NCI-H1105 (cell line): ENCODE results near the gene NKX6-2.
"Not testable (repeated sequence)": the region's sequence is repeated elsewhere in the genome, so short reads cannot be mapped to it uniquely, and the experiment has no call there.

Source experiments
- DNase-seq: peaks from one replicate; lab custom pipeline; 2025; lab: John Stamatoyannopoulos, UW

NKX6-2 gene

GRCh38 chr10:132797986-132798385 lies 12.0 kb upstream of the NKX6-2 start:
- DNase-seq: not testable (repeated sequence)

GRCh38 chr10:132796846-132797245 lies 10.9 kb upstream of the NKX6-2 start:
- DNase-seq: no peak

DNA sequence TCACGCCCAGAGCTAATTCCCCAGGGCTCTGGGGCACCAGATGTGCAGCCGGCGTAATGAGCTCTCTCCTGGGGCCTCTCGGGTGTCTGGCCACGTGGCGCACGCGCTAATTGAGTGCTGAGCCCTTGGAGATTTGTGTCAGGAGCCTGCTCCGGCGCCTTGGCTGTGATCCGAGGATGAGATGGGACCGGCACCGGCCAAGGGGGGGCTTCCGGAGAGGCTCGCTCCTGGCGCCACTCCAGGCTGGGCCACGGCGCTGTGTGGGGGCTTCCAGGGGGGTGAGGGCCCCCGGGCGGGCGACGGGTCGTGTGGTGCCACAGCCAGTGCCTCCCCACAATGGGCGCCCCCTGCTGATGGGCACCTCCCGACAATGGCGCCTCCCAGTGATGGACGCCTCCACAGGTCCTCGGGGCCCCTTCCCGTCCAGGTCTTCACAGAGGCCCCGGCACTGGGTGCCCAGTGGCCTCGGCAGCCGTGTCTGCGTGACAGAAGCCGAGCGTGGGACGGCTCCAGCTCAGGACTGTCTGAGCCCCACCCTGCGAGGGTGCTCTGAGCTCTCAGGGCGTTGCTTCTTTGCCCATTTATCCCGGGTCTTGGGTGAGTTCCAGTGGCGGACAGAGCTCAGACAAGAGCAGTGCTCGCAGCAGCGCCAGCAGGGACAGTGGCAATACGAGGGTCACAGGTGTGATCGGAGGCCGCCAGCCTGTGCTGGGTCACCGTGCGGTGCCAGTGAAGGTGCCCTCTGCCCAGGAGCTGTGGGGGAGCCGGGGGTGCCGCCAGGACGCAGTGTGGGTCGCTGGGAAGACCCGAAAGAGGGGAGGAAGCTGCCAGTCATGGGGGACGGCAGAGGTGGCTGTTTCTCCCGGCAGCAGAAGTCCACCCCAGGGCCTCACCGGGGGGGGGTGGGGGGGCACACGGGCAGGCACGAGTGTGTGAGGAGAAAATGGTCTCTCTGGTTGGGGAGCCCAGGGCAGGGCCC lies 8.2 kb upstream of the NKX6-2 start:
- DNase-seq: peak; percentile 22

GRCh38 chr10:132793213-132793612 lies 7.3 kb upstream of the NKX6-2 start:
- DNase-seq: no peak

- no peak for DNase-seq
Observed at GRCh38 chr10:132792796-132793195, 6.8 kb upstream of the NKX6-2 start.

GRCh38 chr10:132792099-132792498 lies 6.2 kb upstream of the NKX6-2 start:
- DNase-seq: not testable (repeated sequence)

- DNase-seq: no peak
Observed at GRCh38 chr10:132790934-132791829, 5.2 kb upstream of the NKX6-2 start.

DNA sequence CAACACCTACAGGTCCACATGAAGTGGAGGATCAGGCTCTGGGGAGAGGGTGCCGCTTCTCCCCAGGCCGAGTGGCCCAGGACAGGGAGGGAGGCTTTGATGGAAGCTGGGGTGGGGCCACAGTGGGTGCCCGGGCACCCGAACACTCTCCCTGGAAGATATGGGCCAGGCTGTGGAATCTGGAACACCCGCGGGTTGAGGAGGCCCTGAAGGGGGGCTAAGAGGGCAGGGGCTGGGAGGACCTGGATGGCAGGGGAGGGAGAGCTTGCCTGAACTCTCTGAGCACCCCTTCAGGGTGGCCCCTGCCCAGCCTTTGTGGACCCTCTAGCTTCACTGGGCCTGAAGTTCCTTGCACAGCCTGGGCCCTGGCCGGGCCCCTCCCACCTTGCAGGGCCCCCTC lies 4.5 kb upstream of the NKX6-2 start:
- no peak for DNase-seq

DNA sequence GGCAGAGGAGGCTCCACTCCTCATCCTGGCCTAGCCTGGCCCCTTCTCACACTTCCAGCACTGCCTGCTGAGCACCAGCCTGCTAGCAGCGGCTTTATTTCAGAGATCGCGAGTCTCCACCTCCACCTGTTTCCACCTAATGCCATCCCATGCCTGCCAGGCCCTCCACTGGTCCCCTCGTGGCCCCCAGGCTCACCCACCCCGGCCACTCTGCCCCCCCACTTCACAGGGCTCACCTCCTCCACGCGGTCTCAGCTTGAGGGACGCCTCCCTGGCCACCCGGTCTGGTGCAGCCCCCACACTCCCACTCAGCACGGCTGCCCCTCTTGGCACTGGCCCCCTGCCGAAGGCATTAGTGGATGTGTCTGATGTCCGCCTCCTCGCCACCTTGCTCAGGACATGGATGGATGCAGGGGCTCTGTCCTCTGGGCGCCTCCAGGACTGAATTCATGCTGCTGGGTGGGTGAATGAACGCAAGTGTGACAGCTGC lies 3.8 kb upstream of the NKX6-2 start:
- no peak for DNase-seq

- DNase-seq: no peak
Observed at GRCh38 chr10:132788831-132789219, 2.9 kb upstream of the NKX6-2 start.

- DNase-seq: no peak
Observed at GRCh38 chr10:132788180-132788830, 2.4 kb upstream of the NKX6-2 start.

- DNase-seq: no peak
Observed at GRCh38 chr10:132787495-132788179, 1.7 kb upstream of the NKX6-2 start.

DNA sequence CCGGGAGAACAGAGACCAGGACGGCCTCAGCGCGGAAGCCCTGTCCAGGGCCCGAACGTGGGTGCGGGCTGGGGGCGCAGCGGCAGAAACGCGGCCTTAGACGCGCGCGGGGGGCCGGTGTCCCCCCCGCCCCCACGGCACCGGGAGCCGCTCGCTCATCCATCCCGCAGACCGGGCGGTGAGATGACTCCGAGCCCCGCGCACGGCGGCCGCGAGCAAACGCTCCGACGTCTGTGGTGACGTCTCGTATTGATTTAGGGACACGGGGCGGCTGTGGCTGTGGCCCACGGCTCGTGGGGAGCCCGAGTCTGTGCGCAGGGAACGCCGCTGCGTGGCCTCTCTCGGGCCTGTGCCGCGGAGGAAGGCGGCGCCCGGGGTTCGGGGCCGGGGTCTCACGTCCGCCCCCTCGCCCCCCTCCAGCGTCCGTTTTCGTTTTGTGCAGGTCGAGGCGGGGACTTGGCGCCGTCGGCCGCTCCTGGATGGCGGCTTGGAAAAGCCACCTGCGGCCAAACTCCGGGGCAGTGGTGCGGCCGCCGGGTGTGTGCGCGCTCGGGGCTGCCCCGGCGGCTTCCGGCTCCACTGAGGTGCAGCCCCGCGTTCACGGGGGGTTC lies 1.0 kb upstream of the NKX6-2 start:
- no peak for DNase-seq

GRCh38 chr10:132786476-132786883 lies 533 bp upstream of the NKX6-2 start:
- no peak for DNase-seq

DNA sequence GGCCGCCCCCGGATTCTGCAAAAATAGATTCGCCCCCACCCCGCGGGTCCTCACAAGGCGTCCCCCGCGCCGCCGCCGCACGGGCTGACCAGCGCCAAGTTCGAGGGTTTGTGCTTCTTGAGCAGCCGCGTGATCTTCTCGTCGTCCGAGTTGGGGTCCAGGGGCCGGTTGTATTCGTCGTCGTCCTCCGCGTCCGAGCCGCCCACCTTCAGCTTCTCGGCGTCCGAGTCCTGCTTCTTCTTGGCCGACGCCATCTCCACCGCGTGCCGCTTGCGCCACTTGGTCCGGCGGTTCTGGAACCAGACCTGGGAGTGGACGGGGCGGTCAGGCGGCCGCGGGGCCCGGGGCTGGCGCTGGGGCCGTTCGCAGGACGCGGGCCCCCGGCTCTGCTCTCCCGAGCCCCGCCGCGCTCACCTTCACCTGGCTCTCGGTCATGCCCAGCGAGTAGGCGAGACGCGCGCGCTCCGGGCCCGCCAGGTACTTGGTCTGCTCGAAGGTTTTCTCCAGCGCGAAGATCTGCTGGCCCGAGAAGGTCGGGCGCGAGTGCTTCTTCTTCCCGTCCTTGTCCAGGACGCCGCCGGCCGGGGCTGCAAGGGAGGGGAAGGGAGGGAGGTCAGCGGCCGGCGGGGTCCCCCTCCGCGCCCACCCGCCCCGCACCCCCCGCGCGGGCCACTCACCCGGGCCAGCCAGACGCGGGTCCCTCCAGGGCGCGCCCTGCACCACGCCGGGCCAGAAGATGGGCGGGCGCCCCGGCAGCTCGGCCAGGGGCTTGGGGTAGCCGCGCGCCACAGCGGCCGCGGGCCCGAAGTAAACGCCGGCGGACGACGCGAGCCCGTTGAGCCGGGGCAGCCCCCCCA lies 853 bp downstream of the NKX6-2 start:
- no peak for DNase-seq

GRCh38 chr10:132783940-132784865 lies 1.7 kb downstream of the NKX6-2 start:
- DNase-seq: no peak

DNA sequence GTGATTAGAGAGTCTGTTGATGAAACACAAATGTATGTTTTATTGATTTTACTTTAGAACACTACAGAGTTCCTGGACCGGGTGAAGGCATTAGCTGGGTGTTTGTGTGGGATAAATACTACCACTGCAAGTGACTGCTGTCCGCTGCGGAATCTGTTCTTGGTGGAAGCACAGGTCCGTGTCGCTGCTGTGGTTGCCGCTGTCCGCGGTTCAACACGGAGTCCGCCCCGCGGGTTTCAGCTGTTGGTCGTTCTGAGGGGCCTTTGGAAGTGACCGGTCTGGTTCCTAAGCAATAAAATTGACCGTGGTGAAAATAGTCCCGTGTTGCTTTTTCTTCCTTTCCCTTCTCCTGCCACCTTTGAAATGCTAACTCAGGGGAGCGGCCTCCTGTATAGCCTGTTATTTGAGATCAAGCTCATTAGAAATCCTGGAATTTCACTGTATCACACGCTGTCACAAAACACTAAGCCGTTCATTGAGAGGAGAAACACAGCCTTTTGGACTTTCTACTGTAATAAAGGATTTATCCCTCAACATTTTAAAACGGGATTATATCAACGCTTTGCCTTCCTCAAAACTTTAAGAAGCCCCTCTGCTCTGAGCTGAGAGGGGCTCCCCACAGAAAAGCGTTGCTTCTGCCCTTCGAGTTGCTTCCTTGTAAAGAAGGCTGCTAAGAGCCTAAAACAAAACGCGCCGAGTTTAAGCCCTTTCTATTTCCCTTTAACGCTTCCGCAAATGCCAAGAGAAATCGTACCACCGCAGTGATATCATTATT lies 2.6 kb downstream of the NKX6-2 start:
- DNase-seq: no peak

GRCh38 chr10:132781556-132781955 lies 4.4 kb downstream of the NKX6-2 start:
- no peak for DNase-seq
